CD14-positive monocyte (primary cell): ENCODE data around the gene GALNT6. TPM values are rescaled to one million over a fixed set of nuclear protein-coding genes. Genes with fewer than 3 reads are reported as not detected.

ENCODE experiments used
- DNase-seq, 3 donors: peaks; one replicate each; pipeline ENCODE4 v3.0.0-alpha.2; 2011 to 2022
- H2AFZ ChIP-seq: 2 replicates; pipeline ENCODE4 v1.6.0; 2012; ENCODE audit warnings: mild to moderate bottlenecking, low read depth, low read length, inconsistent platforms; ENCODE audit not compliant: insufficient read depth, poor library complexity, severe bottlenecking
- H3K27ac ChIP-seq, 2 donors: 1 replicate in 1 of 2; 2 replicates in 1 of 2; pipeline ENCODE4 v1.5.1; 2012 to 2013; ENCODE audit warnings: low read length in 2 of 2, control low read depth in 1 of 2, inconsistent platforms in 1 of 2, low read depth in 1 of 2, mild to moderate bottlenecking in 1 of 2
- H3K27me3 ChIP-seq, 2 donors: one replicate each; pipeline versions ENCODE4 v1.6.0 to v1.6.1; 2011 to 2013; ENCODE audit warnings: low read length in 2 of 2; ENCODE audit not compliant: control insufficient read depth in 2 of 2, insufficient read depth in 2 of 2
- H3K36me3 ChIP-seq, 2 donors: replicated peaks in 1 of 2; 1 replicate in 1 of 2; 2 replicates in 1 of 2; pipeline versions ENCODE4 v1.5.1 to v1.6.1; 2012 to 2013; ENCODE audit warnings: low read length in 2 of 2, control low read depth in 1 of 2, inconsistent platforms in 1 of 2, mild to moderate bottlenecking in 1 of 2; ENCODE audit not compliant: insufficient read depth in 2 of 2, control insufficient read depth in 1 of 2
- H3K4me1 ChIP-seq, 2 donors: 1 replicate in 1 of 2; 2 replicates in 1 of 2; pipeline versions ENCODE4 v1.5.1 to v1.6.1; 2012 to 2013; ENCODE audit warnings: low read length in 2 of 2, control low read depth in 1 of 2, inconsistent platforms in 1 of 2, mild to moderate bottlenecking in 1 of 2, moderate library complexity in 1 of 2; ENCODE audit not compliant: insufficient read depth in 2 of 2, control insufficient read depth in 1 of 2
- H3K4me2 ChIP-seq: replicated peaks from 2 replicates; pipeline ENCODE3; 2012; ENCODE audit warnings: low read length, moderate library complexity, mild to moderate bottlenecking; ENCODE audit not compliant: poor library complexity, severe bottlenecking; ENCODE audit errors: extremely low read depth
- H3K4me3 ChIP-seq, 3 experiments: fragments of 200-600 bp in 1 of 3; sonication (generic) in 1 of 3; replicated peaks in 1 of 3; 1 replicate in 2 of 3; 2 replicates in 1 of 3; pipeline ENCODE4 v1.5.1; 2011 to 2013; ENCODE audit warnings: low read length in 3 of 3, mild to moderate bottlenecking in 3 of 3, control low read depth in 2 of 3, low read depth in 2 of 3, inconsistent platforms in 1 of 3, moderate library complexity in 1 of 3
- H3K79me2 ChIP-seq: 2 replicates; pipeline ENCODE4 v1.6.0; 2012; ENCODE audit warnings: mild to moderate bottlenecking, control low read depth, inconsistent platforms, low read length, moderate library complexity; ENCODE audit not compliant: insufficient read depth
- H3K9ac ChIP-seq: 2 replicates; pipeline ENCODE4 v1.6.0; 2017; ENCODE audit warnings: low read length, mild to moderate bottlenecking; ENCODE audit not compliant: insufficient read depth, poor library complexity, severe bottlenecking
- H3K9me3 ChIP-seq, 2 donors: replicated peaks in 1 of 2; 1 replicate in 1 of 2; 2 replicates in 1 of 2; pipeline versions ENCODE4 v1.5.1 to v1.6.1; 2012 to 2013; ENCODE audit warnings: low read length in 2 of 2, control low read depth in 1 of 2; ENCODE audit not compliant: control insufficient read depth in 1 of 2, insufficient read depth in 1 of 2
- H4K20me1 ChIP-seq: 2 replicates; pipeline ENCODE4 v1.6.0; 2012; ENCODE audit warnings: mild to moderate bottlenecking, low read length, control low read depth, moderate library complexity; ENCODE audit not compliant: insufficient read depth
- H3K27ac Mint-ChIP-seq, 7 donors: one replicate each; pipeline ENCODE4 v1.8.0; 2020; ENCODE audit warnings: mild to moderate bottlenecking in 7 of 7, mixed read lengths in 7 of 7, moderate library complexity in 6 of 7, inconsistent platforms in 2 of 7
- H3K27me3 Mint-ChIP-seq, 3 donors: one replicate each; pipeline ENCODE4 v1.8.0; 2021 to 2022; ENCODE audit warnings: low read depth in 3 of 3, mild to moderate bottlenecking in 3 of 3, mixed read lengths in 3 of 3, moderate library complexity in 3 of 3, inconsistent platforms in 1 of 3
- H3K36me3 Mint-ChIP-seq, 2 donors: one replicate each; pipeline ENCODE4 v1.8.0; 2020; ENCODE audit warnings: mixed read lengths in 2 of 2, inconsistent platforms in 1 of 2, mild to moderate bottlenecking in 1 of 2
- H3K4me1 Mint-ChIP-seq: one replicate; pipeline ENCODE4 v1.8.0; 2020; ENCODE audit warnings: mild to moderate bottlenecking, mixed read lengths
- H3K4me3 Mint-ChIP-seq, 2 donors: one replicate each; pipeline ENCODE4 v1.8.0; 2020; ENCODE audit warnings: mild to moderate bottlenecking in 2 of 2, mixed read lengths in 2 of 2, moderate library complexity in 1 of 2
- H3K9me3 Mint-ChIP-seq, 7 donors: one replicate each; pipeline ENCODE4 v1.8.0; 2020 to 2022; ENCODE audit warnings: mixed read lengths in 7 of 7, mild to moderate bottlenecking in 6 of 7, moderate library complexity in 6 of 7, inconsistent platforms in 2 of 7
- WGBS: methylation state at CpG from one replicate; pipeline ENCODE4 v1.1.5; 2013; ENCODE audit warnings: missing lambda C conversion rate; ENCODE audit not compliant: insufficient coverage; 5-methylcytosine and 5-hydroxymethylcytosine counted together
- intact Hi-C, 2 donors: fragments of 100-400 bp; cut with micrococcal nuclease; formaldehyde crosslinking; loops; one replicate each; pipeline versions ENCODE4 v1.15.0 to v1.15.1; 2023
- polyA plus RNA-seq, 3 donors: library from polyadenylated mRNA; depleted of rRNA in 1 of 3; unstranded in 2 of 3; stranded (reverse) in 1 of 3; fragments of 300-500 nt in 2 of 3; fragments of >200 nt in 1 of 3; fragmentation: Illumina TruSeq in 2 of 3; gene quantifications; 1 replicate in 2 of 3; 2 replicates in 1 of 3; pipeline ENCODE4 v1.2.3, GENCODE V29; 2012 to 2021
- TF ChIP-seq, protein P1 (sequence below): fragments of 200-600 bp; IDR thresholded peaks from one replicate; pipeline ENCODE4 v1.8.0; 2022; ENCODE audit warnings: antibody characterized with exemption, mild to moderate bottlenecking

Gene GALNT6
- polyA plus RNA-seq, 3 donors, result 3.2 to 12.9 (median 10.4) TPM

DNA sequence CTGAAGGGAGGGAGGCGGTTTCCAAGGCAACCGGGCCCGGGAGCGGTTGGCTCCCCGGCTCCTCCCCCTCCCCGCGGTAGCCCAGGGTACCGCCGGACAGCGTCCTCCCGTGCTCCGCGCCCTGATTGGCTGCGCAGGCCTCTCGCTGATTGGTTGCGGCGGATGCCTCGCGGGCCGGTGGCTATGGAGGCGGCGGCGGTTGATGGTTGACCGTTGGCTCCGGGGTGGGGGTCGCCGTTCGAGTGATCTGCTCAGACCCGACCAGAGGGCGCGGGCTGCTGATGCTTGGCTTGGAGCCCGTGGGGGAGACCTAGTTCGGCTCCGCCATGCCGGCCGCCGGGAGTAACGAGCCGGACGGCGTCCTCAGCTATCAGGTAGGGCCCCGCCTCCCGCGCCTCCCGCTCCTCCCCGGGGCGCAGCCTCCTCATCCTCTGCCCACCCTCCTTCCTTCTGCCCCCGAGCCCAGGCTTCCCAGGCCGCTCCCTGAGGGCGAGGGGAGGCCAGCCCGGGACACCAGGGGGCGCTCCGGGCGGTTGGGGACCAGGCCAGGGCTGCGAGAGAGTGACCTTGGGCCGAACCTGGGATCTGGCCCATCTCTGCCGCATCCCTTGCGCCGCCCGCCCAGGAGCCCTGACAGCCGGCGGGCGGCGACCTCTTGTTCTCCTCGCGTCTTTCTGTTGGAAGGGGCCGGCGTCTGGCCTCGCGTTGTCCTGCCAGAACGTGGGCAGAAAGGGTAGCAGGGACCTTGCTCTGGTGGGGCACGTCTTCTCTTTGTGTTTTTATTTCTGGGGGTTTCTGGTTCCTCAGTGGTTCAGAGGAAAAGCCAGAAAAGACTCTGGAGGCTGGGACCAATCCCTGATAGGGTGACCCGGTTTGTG lies 33.7 kb upstream of the GALNT6 start, which contains the start of gene SLC4A8:
SLC4A8 (plus strand) TSS at position 170 of the 878 bp plus-strand sequence; CDS start at position 327, 157 bp downstream.
- intact Hi-C loops, result loop anchor here (5.0 to 10.0 kb wide), 4 partner anchors 107 to 597 kb away; a partner anchor contains a TSS
- Mint-ChIP-seq H3K27me3 (peaks cover 22 to 35% (median 25%) of the 10 kb centered on the region in 3 donors), H3K27ac (no peak within 1 kb of the TSS), H3K4me1 (peaks cover 11% of the 10 kb centered on the region), H3K4me3 (peak within 1 kb of the TSS; percentile 70 to 83), H3K36me3 (no peaks in the 10 kb centered on the region), H3K9me3 (peaks cover 0 to 4% (median 0%) of the 10 kb centered on the region in 7 donors)
- H3K79me2 ChIP-seq, result no peaks in the 10 kb centered on the region
- no peak within 1 kb of the TSS for H3K27ac ChIP-seq
- peak within 1 kb of the TSS; percentile 59 for H2AFZ ChIP-seq
- 2% methylated on average over 72 of the region's 73 CpGs for WGBS
- no peak within 1 kb of the TSS for H3K9ac ChIP-seq
- H3K36me3 ChIP-seq, result no peaks in the 10 kb centered on the region
- TF ChIP-seq, protein P1, sequence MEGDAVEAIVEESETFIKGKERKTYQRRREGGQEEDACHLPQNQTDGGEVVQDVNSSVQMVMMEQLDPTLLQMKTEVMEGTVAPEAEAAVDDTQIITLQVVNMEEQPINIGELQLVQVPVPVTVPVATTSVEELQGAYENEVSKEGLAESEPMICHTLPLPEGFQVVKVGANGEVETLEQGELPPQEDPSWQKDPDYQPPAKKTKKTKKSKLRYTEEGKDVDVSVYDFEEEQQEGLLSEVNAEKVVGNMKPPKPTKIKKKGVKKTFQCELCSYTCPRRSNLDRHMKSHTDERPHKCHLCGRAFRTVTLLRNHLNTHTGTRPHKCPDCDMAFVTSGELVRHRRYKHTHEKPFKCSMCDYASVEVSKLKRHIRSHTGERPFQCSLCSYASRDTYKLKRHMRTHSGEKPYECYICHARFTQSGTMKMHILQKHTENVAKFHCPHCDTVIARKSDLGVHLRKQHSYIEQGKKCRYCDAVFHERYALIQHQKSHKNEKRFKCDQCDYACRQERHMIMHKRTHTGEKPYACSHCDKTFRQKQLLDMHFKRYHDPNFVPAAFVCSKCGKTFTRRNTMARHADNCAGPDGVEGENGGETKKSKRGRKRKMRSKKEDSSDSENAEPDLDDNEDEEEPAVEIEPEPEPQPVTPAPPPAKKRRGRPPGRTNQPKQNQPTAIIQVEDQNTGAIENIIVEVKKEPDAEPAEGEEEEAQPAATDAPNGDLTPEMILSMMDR, result peak; percentile 92
- peak within 1 kb of the TSS; percentile 68 for H3K4me2 ChIP-seq
- H3K4me3 ChIP-seq, result peak within 1 kb of the TSS; percentile 18 to 70 (median 37)
- H3K27me3 ChIP-seq, result peaks cover 10 to 26% of the 10 kb centered on the region in 2 donors
- peak; percentile 63 to 71 (median 64) for DNase-seq
- peaks cover 10 to 11% of the 10 kb centered on the region in 2 donors for H3K4me1 ChIP-seq
- no peaks in the 10 kb centered on the region for H3K9me3 ChIP-seq
- no peaks in the 10 kb centered on the region for H4K20me1 ChIP-seq

DNA sequence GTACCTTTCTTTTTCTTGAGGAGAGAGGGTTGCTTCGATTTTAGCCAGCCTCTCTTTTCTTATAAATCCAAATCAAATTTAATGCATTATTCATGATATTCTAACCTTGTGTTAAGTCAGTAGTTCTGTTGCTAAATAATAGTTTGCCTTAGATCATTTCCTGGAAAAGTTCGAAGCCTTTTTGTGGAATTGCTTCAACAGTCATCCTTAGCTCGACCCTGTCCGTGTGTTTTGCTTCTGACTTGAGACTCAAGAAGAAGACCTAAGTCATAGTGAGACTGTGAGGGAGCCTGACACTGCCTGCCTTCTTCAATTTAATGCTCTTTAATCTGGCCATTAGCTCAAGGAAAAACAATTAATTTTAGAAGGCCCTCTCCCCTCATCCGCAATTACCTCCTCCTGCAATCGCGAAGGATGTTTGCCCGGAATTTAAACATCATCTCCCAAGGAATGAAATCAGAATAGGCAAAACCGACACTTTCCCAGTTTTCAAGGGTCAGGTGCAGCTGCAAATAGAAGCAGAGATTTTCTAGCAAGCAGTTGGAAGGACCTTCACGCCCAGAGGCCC lies 33.0 kb upstream of the GALNT6 start:
- no peak overlapping the region for H3K27ac Mint-ChIP-seq
- intact Hi-C loops, result loop anchor here (5.0 to 10.0 kb wide), 3 partner anchors 391 to 598 kb away; a partner anchor contains a TSS
- H2AFZ ChIP-seq, result peak overlapping the region; percentile 59

More for the DNA sequence above, 33.0 kb upstream of the GALNT6 start:
- no peaks in the 10 kb centered on the region for H3K36me3 Mint-ChIP-seq
- no peak overlapping the region for H3K9ac ChIP-seq
- peaks cover 22 to 35% (median 25%) of the 10 kb centered on the region in 3 donors for H3K27me3 Mint-ChIP-seq
- H3K9me3 Mint-ChIP-seq, result peaks cover 0 to 4% (median 0%) of the 10 kb centered on the region in 7 donors
- peak overlapping the region; percentile 68 for H3K4me2 ChIP-seq
- no peaks in the 10 kb centered on the region for H3K36me3 ChIP-seq
- TF ChIP-seq, protein P1, result no peak
- no peaks in the 10 kb centered on the region for H3K9me3 ChIP-seq
- peaks cover 11% of the 10 kb centered on the region for H3K4me1 Mint-ChIP-seq
- H3K4me1 ChIP-seq, result peaks cover 10 to 11% of the 10 kb centered on the region in 2 donors
- H3K79me2 ChIP-seq, result no peaks in the 10 kb centered on the region
- 9% methylated on average over 6 of the region's 10 CpGs for WGBS
- H3K27ac ChIP-seq, result no peak overlapping the region
- H3K27me3 ChIP-seq, result peaks cover 10 to 26% of the 10 kb centered on the region in 2 donors
- H3K4me3 ChIP-seq, result peak overlapping the region in 1 of 3 experiments; percentile 70
- DNase-seq, result no peak
- no peaks in the 10 kb centered on the region for H4K20me1 ChIP-seq
- peak overlapping the region; percentile 10 to 76 for H3K4me3 Mint-ChIP-seq
